HTERT RPE-1 (cell line): ENCODE results near the gene LDLRAD4.

Experiments
- in situ Hi-C: fragments of 300-500 bp; cut with MboI; formaldehyde crosslinking; loops from 4 replicates; pipeline ENCODE4 v1.14.3; 2020; ENCODE audit warnings: low sequenced_read_pairs

The LDLRAD4 gene

GRCh38 chr18:13280070-13280795, 61.7 kb downstream of the LDLRAD4 start:
- in situ Hi-C loops: no loop called here

GRCh38 chr18:13281406-13281805, 62.8 kb downstream of the LDLRAD4 start:
- in situ Hi-C loops: no loop called here

- in situ Hi-C loops: no loop called here
Observed at GRCh38 chr18:13283746-13284145, 65.2 kb downstream of the LDLRAD4 start.

GRCh38 chr18:13284330-13285027, 65.9 kb downstream of the LDLRAD4 start:
- in situ Hi-C loops: no loop called here

GRCh38 chr18:13285874-13286273, 67.3 kb downstream of the LDLRAD4 start:
- in situ Hi-C loops: no loop called here

- in situ Hi-C loops: no loop called here
Observed at GRCh38 chr18:13286456-13287125, 68.0 kb downstream of the LDLRAD4 start.

GRCh38 chr18:13287372-13287771, 68.8 kb downstream of the LDLRAD4 start:
- in situ Hi-C loops: no loop called here

- in situ Hi-C loops: no loop called here
Observed at GRCh38 chr18:13288509-13289133, 70.1 kb downstream of the LDLRAD4 start.

- in situ Hi-C loops: no loop called here
Observed at GRCh38 chr18:13289481-13290205, 71.1 kb downstream of the LDLRAD4 start.

- in situ Hi-C loops: no loop called here
Observed at GRCh38 chr18:13290856-13291271, 72.3 kb downstream of the LDLRAD4 start.

GRCh38 chr18:13291299-13291698, 72.7 kb downstream of the LDLRAD4 start:
- in situ Hi-C loops: no loop called here

GRCh38 chr18:13291745-13292447, 73.3 kb downstream of the LDLRAD4 start:
- in situ Hi-C loops: no loop called here

- in situ Hi-C loops: no loop called here
Observed at GRCh38 chr18:13292736-13293135, 74.2 kb downstream of the LDLRAD4 start.

GRCh38 chr18:13294309-13294708, 75.7 kb downstream of the LDLRAD4 start:
- in situ Hi-C loops: no loop called here

GRCh38 chr18:13295894-13296293, 77.3 kb downstream of the LDLRAD4 start:
- in situ Hi-C loops: no loop called here

- in situ Hi-C loops: no loop called here
Observed at GRCh38 chr18:13296867-13297574, 78.5 kb downstream of the LDLRAD4 start.

- in situ Hi-C loops: no loop called here
Observed at GRCh38 chr18:13298262-13298661, 79.7 kb downstream of the LDLRAD4 start.

- in situ Hi-C loops: no loop called here
Observed at GRCh38 chr18:13300029-13300428, 81.5 kb downstream of the LDLRAD4 start.

GRCh38 chr18:13300796-13301195, 82.2 kb downstream of the LDLRAD4 start:
- in situ Hi-C loops: no loop called here

GRCh38 chr18:13302040-13302439, 83.5 kb downstream of the LDLRAD4 start:
- in situ Hi-C loops: no loop called here
